Measurements from ENCODE around the gene B3GAT3.

GRCh38 chr11:62579252-62579651, 42.5 kb downstream of the B3GAT3 start:
- TF ChIP-seq CTCF (IDR thresholded peaks at IDR 0.05) (no peak), POLR2A (IDR thresholded peaks at IDR 0.05) (no peak), POLR2AphosphoS5 (IDR thresholded peaks at IDR 0.05) (no peak)

Measured in prostate gland (tissue), 2 donors.